HEK293 (cell line): ENCODE results near the gene XRN1.

Source experiments
- TCF7L2 ChIP-seq: IDR thresholded peaks from 2 replicates; pipeline ENCODE4 v1.6.1; 2011; ENCODE audit warnings: low read depth, mild to moderate bottlenecking, inconsistent platforms, low read length, moderate library complexity, borderline replicate concordance
- ZBTB11 ChIP-seq: fragments of 450-650 bp; formaldehyde crosslinking; conservative IDR thresholded peaks from 2 replicates; pipeline ENCODE4 v1.5.1; 2016; ENCODE audit warnings: low read depth, missing biosample characterization, missing genetic modification characterization
- ZNF26 ChIP-seq: fragments of 450-650 bp; formaldehyde crosslinking; IDR thresholded peaks from 2 replicates; pipeline ENCODE4 v1.5.1; 2016; ENCODE audit warnings: missing biosample characterization, missing genetic modification characterization

GRCh38 chr3:142447852-142448823 lies at the start of gene XRN1:
- TF ChIP-seq ZNF26 (tag by site-specific recombination) (no peak), TCF7L2 (no peak), ZBTB11 (tag by site-specific recombination) (no peak)
